ENCODE measurements around the gene BTBD9. TPM values are rescaled to one million over a fixed set of nuclear protein-coding genes. Genes with fewer than 3 reads are reported as not detected.

Gene BTBD9
- total RNA-seq, 1 donor from 2014 or later: 24.1 TPM

- H3K36me3 ChIP-seq: no peaks in the 10 kb centered on the region
- no peak overlapping the region for H3K27ac ChIP-seq
- H3K4me3 ChIP-seq: no peak overlapping the region
- H3K27me3 ChIP-seq: no peaks in the 10 kb centered on the region
- intact Hi-C loops (cut with DNase I): no loop called here
- no peaks in the 10 kb centered on the region for H3K9me3 ChIP-seq
- H3K4me1 ChIP-seq: no peaks in the 10 kb centered on the region
- DNase-seq (ENCODE audit: extremely low spot score in 2 of 2): no peak
- TF ChIP-seq POLR2AphosphoS5 (IDR thresholded peaks at IDR 0.05; ENCODE audit: insufficient read depth in 1 of 2, low read depth in 1 of 2): no peak
Observed at GRCh38 chr6:38572186-38572813, 67.4 kb downstream of the BTBD9 start.

- TF ChIP-seq POLR2A (IDR thresholded peaks at IDR 0.05): no peak
- TF ChIP-seq CTCF (IDR thresholded peaks at IDR 0.05): no peak
- no peak for TF ChIP-seq POLR2AphosphoS5 (IDR thresholded peaks at IDR 0.05; ENCODE audit: insufficient read depth in 1 of 2, low read depth in 1 of 2)
- no peaks in the 10 kb centered on the region for H3K36me3 ChIP-seq
- no peaks in the 10 kb centered on the region for H3K4me1 ChIP-seq
- DNase-seq (ENCODE audit: extremely low spot score in 2 of 2): no peak
- no peaks in the 10 kb centered on the region for H3K27me3 ChIP-seq
- no peaks in the 10 kb centered on the region for H3K9me3 ChIP-seq
- H3K4me3 ChIP-seq: no peak overlapping the region
- intact Hi-C loops (cut with DNase I): no loop called here
- H3K27ac ChIP-seq: no peak overlapping the region
Observed at GRCh38 chr6:38571721-38572120, 68.0 kb downstream of the BTBD9 start.

GRCh38 chr6:38570750-38571149 is 69.0 kb downstream of the BTBD9 start:
- H3K9me3 ChIP-seq: no peaks in the 10 kb centered on the region
- H3K4me1 ChIP-seq: no peaks in the 10 kb centered on the region
- no peak for DNase-seq (ENCODE audit: extremely low spot score in 2 of 2)
- no peak overlapping the region for H3K4me3 ChIP-seq
- TF ChIP-seq CTCF (IDR thresholded peaks at IDR 0.05): no peak
- no peak for TF ChIP-seq POLR2AphosphoS5 (IDR thresholded peaks at IDR 0.05; ENCODE audit: insufficient read depth in 1 of 2, low read depth in 1 of 2)
- no peak for TF ChIP-seq POLR2A (IDR thresholded peaks at IDR 0.05)
- no peaks in the 10 kb centered on the region for H3K27me3 ChIP-seq
- H3K27ac ChIP-seq: no peak overlapping the region
- H3K36me3 ChIP-seq: no peaks in the 10 kb centered on the region
- intact Hi-C loops (cut with DNase I): no loop called here

- no peaks in the 10 kb centered on the region for H3K27me3 ChIP-seq
- DNase-seq (ENCODE audit: extremely low spot score in 2 of 2): no peak
- H3K4me1 ChIP-seq: no peaks in the 10 kb centered on the region
- no peak for TF ChIP-seq CTCF (IDR thresholded peaks at IDR 0.05)
- no peak overlapping the region for H3K4me3 ChIP-seq
- no peaks in the 10 kb centered on the region for H3K36me3 ChIP-seq
- H3K9me3 ChIP-seq: no peaks in the 10 kb centered on the region
- no peak overlapping the region for H3K27ac ChIP-seq
- intact Hi-C loops (cut with DNase I): no loop called here
Observed at GRCh38 chr6:38567436-38567835, 72.3 kb downstream of the BTBD9 start.

- H3K27ac ChIP-seq: no peak overlapping the region
- H3K4me1 ChIP-seq: no peaks in the 10 kb centered on the region
- intact Hi-C loops (cut with DNase I): no loop called here
- TF ChIP-seq POLR2A (IDR thresholded peaks at IDR 0.05) (no peak), POLR2AphosphoS5 (IDR thresholded peaks at IDR 0.05; ENCODE audit: insufficient read depth in 1 of 2, low read depth in 1 of 2) (no peak), CTCF (IDR thresholded peaks at IDR 0.05) (no peak)
- DNase-seq (ENCODE audit: extremely low spot score in 2 of 2): no peak
- H3K4me3 ChIP-seq: no peak overlapping the region
- no peaks in the 10 kb centered on the region for H3K27me3 ChIP-seq
- H3K36me3 ChIP-seq: no peaks in the 10 kb centered on the region
- H3K9me3 ChIP-seq: no peaks in the 10 kb centered on the region
Observed at GRCh38 chr6:38566295-38567030, 73.3 kb downstream of the BTBD9 start.

Data from vagina (tissue), 2 donors.